GM12875 (cell line): Measurements from ENCODE around the gene PEX10.

Experiments
- H3K4me3 ChIP-seq: one replicate; pipeline ENCODE4 v1.5.1; 2011; ENCODE audit warnings: low read depth, low read length, control low read depth
- CTCF ChIP-seq: IDR thresholded peaks from 2 replicates; pipeline ENCODE4 v1.5.1; 2011; ENCODE audit warnings: low read depth, mild to moderate bottlenecking, control low read depth, inconsistent platforms, low read length, moderate library complexity, borderline replicate concordance; ENCODE audit not compliant: insufficient read depth

The PEX10 gene

GRCh38 chr1:2358651-2359640 lies 53.4 kb downstream of the PEX10 start:
- H3K4me3 ChIP-seq = no peak overlapping the region
- no peak for TF ChIP-seq CTCF

GRCh38 chr1:2358072-2358471 lies 54.3 kb downstream of the PEX10 start:
- H3K4me3 ChIP-seq = no peak overlapping the region
- TF ChIP-seq CTCF = no peak

- no peak for TF ChIP-seq CTCF
- no peak overlapping the region for H3K4me3 ChIP-seq
Measured at GRCh38 chr1:2356911-2357845, 55.2 kb downstream of the PEX10 start.

- no peak overlapping the region for H3K4me3 ChIP-seq
- TF ChIP-seq CTCF = no peak
Measured at GRCh38 chr1:2356401-2356800, 56.0 kb downstream of the PEX10 start.

- H3K4me3 ChIP-seq = no peak overlapping the region
- no peak for TF ChIP-seq CTCF
Measured at GRCh38 chr1:2355373-2356261, 56.7 kb downstream of the PEX10 start.
